Measurements from ENCODE around the gene ORC2. TPM values are rescaled to one million over a fixed set of nuclear protein-coding genes. Genes with fewer than 3 reads are reported as not detected.

Gene ORC2
- total and polyA plus RNA-seq, 10 of the 15 experiments (the other 5 are each of a cell fraction or from before 2014, with no cell fraction given): 6.1 to 36.9 (median 17.6) TPM

DNA sequence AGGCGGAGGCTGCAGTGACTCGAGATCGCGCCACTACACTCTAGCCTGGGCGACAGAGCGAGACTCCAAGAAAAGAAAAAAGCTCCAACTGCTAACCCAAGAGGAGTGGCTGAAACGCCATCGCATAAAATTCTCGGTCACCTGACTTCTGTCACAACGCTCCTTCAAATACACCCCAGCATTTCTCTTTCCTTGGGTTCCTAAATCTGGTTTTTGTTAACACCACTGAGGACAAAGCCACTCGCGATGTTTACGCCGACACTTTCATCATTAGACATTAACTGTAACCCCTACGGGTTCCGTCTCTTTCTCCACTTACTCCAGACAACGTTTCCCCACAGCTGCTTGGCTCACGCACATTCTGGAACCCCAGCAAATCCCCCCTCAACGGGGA, 99.7 kb downstream of the ORC2 start:
- Histone ChIP-seq H3K4me1 (ENCODE audit: control insufficient read depth, insufficient read depth, low read length) (no peaks in the 10 kb centered on the region), H3K4me3 (peak overlapping the region; percentile 100), H3K27ac (ENCODE audit: control insufficient read depth, insufficient read depth) (peak overlapping the region; percentile 100), H4K20me1 (ENCODE audit: control insufficient read depth, insufficient read depth) (peaks cover 2% of the 10 kb centered on the region; the same call in 1 of the 2 replicates), H2AFZ (ENCODE audit: control insufficient read depth, low read depth, low read length) (peak overlapping the region; percentile 85), H3K79me2 (ENCODE audit: control insufficient read depth, insufficient read depth, low read length) (peaks cover 57% of the 10 kb centered on the region), H3K36me3 (ENCODE audit: control insufficient read depth in 2 of 2, insufficient read depth in 2 of 2, low read length in 1 of 2) (peaks cover 2 to 13% of the 10 kb centered on the region in 2 experiments; a peak in 2 of 4 replicates), H3K27me3 (replicated peaks in 1 of 2; ENCODE audit: control insufficient read depth in 2 of 2, insufficient read depth in 2 of 2, low read length in 1 of 2) (no peaks in the 10 kb centered on the region), H3K9me3 (replicated peaks; ENCODE audit: control insufficient read depth, insufficient read depth, low read length) (no peaks in the 10 kb centered on the region), H3K4me2 (ENCODE audit: control insufficient read depth, insufficient read depth) (peak overlapping the region; percentile 72), H3K9ac (ENCODE audit: control insufficient read depth, insufficient read depth, low read length) (peak overlapping the region; percentile 99)
- ChIA-PET RAD21 (ENCODE audit: unreplicated experiment) (interaction anchor here (0.6 to 2.1 kb wide), 7 partner anchors 38 to 319 kb away, joined by 3 to 10 read pairs (median 6); partner anchors contain the start of gene CASP10), SMC1A (ENCODE audit: uncharacterized antibody, unreplicated experiment) (interaction anchor here (0.9 to 1.9 kb wide), 8 partner anchors 11 to 204 kb away, joined by 3 to 12 read pairs (median 3); partner anchors contain the start of gene NIF3L1), POLR2A (interaction anchor here (0.5 to 2.7 kb wide), 22 partner anchors 10 to 397 kb away, joined by 3 to 20 read pairs (median 4); partner anchors contain the start of genes BZW1, CASP10, CASP8 and CFLAR), CTCF (interaction anchor here (0.6 to 2.6 kb wide), 12 partner anchors 18 to 370 kb away, joined by 3 to 15 read pairs (median 3); partner anchors contain the start of genes CASP10, NIF3L1, ORC2 and PPIL3)
- under 1% methylated on average over 19 of the region's 19 CpGs for WGBS (ENCODE audit: insufficient coverage, insufficient replicate concordance, low lambda C conversion rate, missing lambda C conversion rate)
- no peak for DNase-seq (ENCODE audit: low read depth, low spot score)
- intact Hi-C loops (cut with micrococcal nuclease; ENCODE audit: unreplicated experiment) (loop anchor here (1.0 to 10.0 kb wide), 4 partner anchors 25 to 1511 kb away; partner anchors contain the start of genes BMPR2, NIF3L1 and PPIL3), in situ Hi-C loops (cut with MboI) (no loop called here)
- no TSS peak for BruUV-seq (replicated peaks)
- FAIRE-seq: no peak
- ATAC-seq: peak; percentile 29
- TF ChIP-seq ATF7 (IDR thresholded peaks at IDR 0.05; ENCODE audit: low read depth) (no peak), RAD51 (IDR thresholded peaks at IDR 0.05) (peak; percentile 75), NFYB (IDR thresholded peaks at IDR 0.05; ENCODE audit: insufficient read depth, low read depth, low read length) (no peak), EED (IDR thresholded peaks at IDR 0.05; ENCODE audit: low read depth) (no peak), ZNF207 (IDR thresholded peaks at IDR 0.05; ENCODE audit: borderline replicate concordance) (no peak), PRDM15 (CRISPR knock-in tag; IDR thresholded peaks at IDR 0.05) (no peak), ASH2L (IDR thresholded peaks at IDR 0.05; ENCODE audit: borderline replicate concordance, low read depth) (no peak), HDAC2 (IDR thresholded peaks at IDR 0.05) (no peak), BACH1 (IDR thresholded peaks at IDR 0.05; ENCODE audit: borderline replicate concordance) (0 out of 2 replicates have a peak, but pooled peaks have one; percentile 13), LARP7 (IDR thresholded peaks at IDR 0.05) (no peak), TBL1XR1 (IDR thresholded peaks at IDR 0.05; ENCODE audit: low read depth, low read length) (0 out of 2 replicates have a peak, but pooled peaks have one; percentile 11), POLR2AphosphoS2 (IDR thresholded peaks at IDR 0.05; ENCODE audit: low read depth, low read length) (no peak), SUPT20H (IDR thresholded peaks at IDR 0.05; ENCODE audit: borderline replicate concordance, control insufficient read depth, low read depth, low read length) (no peak), SMC3 (IDR thresholded peaks at IDR 0.05; ENCODE audit: borderline replicate concordance, low read length) (no peak), POU2F2 (IDR thresholded peaks at IDR 0.05; ENCODE audit: borderline replicate concordance, low read depth, low read length) (no peak; the same call in 2 of the 3 replicates), CBFB (IDR thresholded peaks at IDR 0.05; ENCODE audit: low read depth) (no peak), MTA3 (IDR thresholded peaks at IDR 0.05; ENCODE audit: borderline replicate concordance, low read length) (peak; percentile 73; the same call in 1 of the 2 replicates)
- TF ChIP-seq, protein P1, sequence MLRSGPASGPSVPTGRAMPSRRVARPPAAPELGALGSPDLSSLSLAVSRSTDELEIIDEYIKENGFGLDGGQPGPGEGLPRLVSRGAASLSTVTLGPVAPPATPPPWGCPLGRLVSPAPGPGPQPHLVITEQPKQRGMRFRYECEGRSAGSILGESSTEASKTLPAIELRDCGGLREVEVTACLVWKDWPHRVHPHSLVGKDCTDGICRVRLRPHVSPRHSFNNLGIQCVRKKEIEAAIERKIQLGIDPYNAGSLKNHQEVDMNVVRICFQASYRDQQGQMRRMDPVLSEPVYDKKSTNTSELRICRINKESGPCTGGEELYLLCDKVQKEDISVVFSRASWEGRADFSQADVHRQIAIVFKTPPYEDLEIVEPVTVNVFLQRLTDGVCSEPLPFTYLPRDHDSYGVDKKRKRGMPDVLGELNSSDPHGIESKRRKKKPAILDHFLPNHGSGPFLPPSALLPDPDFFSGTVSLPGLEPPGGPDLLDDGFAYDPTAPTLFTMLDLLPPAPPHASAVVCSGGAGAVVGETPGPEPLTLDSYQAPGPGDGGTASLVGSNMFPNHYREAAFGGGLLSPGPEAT (IDR thresholded peaks at IDR 0.05; ENCODE audit: low read depth): no peak

All from GM12878 (cell line).